ENCODE data around the gene UBE2M.

The UBE2M gene

DNA sequence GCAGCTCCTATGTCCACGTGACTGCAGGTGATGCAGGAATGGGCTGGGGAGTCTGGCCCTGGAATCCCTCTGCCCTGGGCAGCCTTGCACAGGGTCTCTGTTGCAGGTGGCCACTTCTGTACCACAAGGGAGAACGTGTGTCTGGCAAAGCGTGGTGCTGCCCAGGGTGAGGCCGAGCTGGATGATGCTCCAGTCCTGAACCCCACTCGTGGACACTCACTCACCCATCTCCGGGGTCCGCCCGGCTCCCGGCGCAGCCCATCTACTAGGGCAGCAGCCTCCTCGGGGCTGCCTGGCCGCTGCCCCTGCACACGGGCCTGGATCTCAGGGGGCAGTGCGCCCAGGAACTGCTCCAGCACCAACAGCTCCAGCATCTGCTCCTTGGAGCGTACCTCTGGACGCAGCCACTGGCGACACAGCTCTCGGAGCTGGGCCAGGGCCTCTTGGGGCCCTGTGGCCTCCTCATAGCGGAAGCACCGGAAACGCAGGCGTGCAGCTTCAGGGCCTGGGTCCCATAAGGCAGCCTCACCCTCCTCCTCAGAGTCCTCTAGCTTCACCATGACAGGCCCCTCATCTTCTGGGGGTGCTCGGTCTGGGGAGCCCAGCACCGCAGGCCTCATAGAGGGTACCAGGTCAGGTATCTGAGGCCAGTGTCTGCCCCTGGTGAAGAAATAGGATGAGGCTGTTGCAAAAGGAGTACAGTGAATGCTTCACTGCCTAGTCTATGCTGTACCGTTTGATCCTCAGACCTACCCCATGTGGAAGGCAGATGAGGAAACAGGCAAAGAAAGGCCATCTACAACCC lies 12.6 kb upstream of the UBE2M start:
- no peak for DNase-seq (ENCODE audit: low read depth)

- no peak for DNase-seq (ENCODE audit: low read depth)
These were observed 11.7 kb upstream of the UBE2M start for GRCh38 chr19:58569943-58570670.

GRCh38 chr19:58569191-58569942 lies 11.0 kb upstream of the UBE2M start:
- no peak for DNase-seq (ENCODE audit: low read depth)

DNA sequence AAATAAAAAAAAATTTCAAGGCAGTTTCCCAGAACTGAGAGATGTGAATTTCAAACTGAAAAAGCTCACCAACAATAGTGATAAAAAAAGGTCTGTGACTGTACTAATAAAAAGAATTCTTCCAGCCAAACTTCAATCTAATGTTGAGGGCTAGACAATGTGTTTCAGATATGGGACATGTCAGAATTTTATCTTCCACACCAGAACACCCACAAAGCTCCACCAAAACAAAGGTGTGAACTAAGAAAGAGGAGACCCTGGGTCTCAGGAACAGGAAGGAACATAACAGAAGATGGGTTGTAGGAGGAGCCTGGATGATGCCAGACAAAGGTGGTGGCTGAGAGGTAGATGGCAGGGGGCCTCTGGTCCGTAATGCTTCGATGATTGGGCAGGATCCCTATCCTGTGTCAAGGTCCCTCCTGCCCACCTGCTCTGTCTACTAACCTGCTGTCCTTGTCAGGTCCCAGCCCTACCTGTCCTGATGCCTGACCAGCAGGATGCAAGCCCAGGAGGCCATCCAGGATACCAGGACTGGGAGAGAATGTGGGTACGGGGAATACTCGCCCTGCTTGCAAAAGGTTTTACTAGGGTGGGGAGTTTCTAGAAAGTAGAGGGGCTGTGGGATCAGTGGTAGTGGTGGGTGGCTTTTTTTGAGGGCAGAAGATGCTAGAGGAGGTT lies 10.2 kb upstream of the UBE2M start:
- no peak for DNase-seq (ENCODE audit: low read depth)

GRCh38 chr19:58566989-58567388 lies 8.6 kb upstream of the UBE2M start:
- DNase-seq (ENCODE audit: low read depth): no peak

DNA sequence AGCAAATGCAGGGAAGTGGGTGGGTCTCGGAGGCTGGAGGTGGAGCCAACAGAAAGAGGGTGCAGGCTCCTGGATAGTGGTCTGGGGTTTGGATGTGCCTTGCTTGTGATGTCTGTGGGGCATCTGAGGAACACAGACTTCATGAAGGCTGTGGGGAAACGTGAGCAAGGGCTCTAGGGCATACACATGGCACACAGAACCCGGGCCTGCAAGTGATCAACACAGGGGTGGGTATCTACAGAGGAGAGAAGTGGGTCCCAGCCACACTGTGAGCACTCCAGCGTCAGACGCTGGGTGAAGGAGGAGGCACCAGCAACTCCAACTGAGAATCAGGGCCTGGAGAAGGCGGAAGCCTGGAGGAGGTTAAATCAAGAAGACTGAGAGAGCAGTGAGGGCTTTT lies 5.4 kb upstream of the UBE2M start:
- no peak for DNase-seq (ENCODE audit: low read depth)

DNA sequence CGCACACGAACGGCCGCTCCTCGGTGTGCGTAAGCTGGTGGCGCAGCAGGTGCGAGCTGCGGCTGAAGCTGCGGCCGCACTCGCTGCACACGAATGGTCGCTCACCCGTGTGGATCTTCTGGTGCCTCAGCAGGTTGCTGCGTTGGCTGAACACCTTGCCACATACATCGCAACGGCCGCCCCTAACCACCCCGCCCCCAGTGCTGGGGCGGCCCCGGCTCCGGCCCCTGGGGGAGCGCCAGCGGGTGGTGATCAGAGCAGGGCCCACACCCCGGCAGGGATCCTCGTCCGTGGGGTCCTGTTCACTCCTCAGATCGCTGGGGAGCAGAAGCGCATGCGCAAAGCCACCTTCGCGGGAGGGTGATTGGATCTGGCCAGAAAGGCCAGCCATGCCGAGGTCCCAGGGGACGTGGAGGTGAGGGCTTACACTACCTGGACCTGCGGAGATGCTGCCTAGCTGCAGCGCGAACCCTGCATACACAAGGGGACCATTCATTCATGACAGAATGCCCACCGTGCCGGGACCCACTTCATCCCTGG lies 4.7 kb upstream of the UBE2M start:
- no peak for DNase-seq (ENCODE audit: low read depth)

- no peak for DNase-seq (ENCODE audit: low read depth)
These were observed 4.0 kb upstream of the UBE2M start for GRCh38 chr19:58562122-58563033.

GRCh38 chr19:58561373-58562121 lies 3.1 kb upstream of the UBE2M start:
- no peak for DNase-seq (ENCODE audit: low read depth)

- DNase-seq (ENCODE audit: low read depth): no peak
These were observed 2.5 kb upstream of the UBE2M start for GRCh38 chr19:58560921-58561320.

DNA sequence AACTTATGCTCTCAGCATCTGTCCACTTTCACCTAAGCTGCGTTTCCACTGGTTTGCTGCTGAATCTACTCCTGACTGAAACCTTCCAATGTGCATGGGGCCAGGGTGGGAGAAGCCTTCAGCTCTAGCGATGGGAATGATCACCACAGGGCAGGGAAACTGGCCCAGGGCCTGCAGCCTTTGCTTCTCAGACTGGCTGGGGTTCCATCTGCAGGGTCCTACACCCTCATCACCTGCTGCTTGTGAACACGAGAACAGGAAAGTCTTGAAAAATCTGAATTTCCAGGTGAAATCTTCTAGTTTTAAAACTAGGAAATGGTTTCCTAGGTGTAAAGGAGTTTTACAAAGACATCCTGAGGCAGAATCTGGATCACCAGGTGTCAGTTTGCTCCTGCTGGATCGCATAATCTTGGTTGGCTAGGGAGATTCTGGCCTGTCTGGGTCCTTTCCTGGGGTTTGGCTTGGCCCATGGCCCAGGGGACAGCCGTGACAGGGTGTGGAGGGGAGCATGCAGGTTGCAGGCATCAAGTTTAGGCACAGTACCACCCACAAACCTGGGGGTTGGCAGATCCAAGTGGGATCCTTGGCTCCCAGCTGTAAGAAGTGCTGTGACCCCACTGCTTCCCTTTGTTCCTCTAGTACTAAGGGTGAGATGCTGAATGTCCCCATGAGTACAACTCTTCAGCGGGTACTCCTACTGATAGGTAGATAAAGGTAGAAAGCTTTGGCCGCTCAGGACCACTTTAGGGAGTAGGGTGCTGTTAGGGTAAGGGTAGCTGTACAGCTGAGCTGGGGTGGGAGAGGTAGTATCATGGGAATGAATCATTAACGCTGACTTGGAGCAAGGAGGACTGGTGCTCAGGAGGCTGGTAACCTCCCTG lies 1.8 kb upstream of the UBE2M start:
- no peak for DNase-seq (ENCODE audit: low read depth)

DNA sequence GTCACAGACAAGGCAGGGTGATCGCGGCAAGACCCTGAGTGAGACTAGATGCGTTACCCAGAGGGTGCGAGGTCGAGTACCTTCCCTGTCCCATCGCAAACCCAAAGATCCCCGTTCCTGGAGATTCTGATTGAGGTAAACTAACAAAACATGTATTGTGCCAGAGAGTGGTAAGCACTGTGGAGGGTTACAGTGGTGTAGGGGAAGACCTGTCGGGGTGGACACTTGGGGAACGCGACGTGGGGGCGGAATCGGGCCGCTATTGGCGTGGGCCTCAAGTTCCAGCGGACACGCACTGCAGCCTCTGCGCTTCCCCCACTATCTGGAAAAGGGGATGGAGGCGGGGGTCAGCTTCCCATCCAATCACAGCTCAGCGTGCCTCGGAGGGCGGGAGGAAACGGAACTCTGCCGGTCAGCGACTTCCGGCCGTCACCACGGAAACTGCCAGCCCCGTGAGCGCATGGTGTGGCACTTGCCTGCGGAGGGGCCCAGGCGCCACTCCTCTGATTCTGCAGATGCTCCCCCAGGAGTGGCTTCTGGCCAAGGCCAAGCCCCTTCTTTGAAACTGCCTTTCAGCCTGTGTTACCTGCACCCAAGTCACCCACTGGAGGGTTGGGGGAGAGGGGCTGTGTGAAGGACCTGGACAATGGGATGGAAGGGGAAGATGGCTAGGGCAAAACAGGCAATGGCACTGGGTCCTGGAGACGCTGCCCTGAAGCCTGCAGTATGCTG lies 1.0 kb upstream of the UBE2M start:
- DNase-seq (ENCODE audit: low read depth): peak; percentile 87

- DNase-seq (ENCODE audit: low read depth): peak; percentile 97
These were observed 338 bp upstream of the UBE2M start for GRCh38 chr19:58558623-58559274.

- no peak for DNase-seq (ENCODE audit: low read depth)
These were observed 968 bp downstream of the UBE2M start for GRCh38 chr19:58557221-58558065.

- DNase-seq (ENCODE audit: low read depth): no peak
These were observed 1.7 kb downstream of the UBE2M start for GRCh38 chr19:58556622-58557220.

DNA sequence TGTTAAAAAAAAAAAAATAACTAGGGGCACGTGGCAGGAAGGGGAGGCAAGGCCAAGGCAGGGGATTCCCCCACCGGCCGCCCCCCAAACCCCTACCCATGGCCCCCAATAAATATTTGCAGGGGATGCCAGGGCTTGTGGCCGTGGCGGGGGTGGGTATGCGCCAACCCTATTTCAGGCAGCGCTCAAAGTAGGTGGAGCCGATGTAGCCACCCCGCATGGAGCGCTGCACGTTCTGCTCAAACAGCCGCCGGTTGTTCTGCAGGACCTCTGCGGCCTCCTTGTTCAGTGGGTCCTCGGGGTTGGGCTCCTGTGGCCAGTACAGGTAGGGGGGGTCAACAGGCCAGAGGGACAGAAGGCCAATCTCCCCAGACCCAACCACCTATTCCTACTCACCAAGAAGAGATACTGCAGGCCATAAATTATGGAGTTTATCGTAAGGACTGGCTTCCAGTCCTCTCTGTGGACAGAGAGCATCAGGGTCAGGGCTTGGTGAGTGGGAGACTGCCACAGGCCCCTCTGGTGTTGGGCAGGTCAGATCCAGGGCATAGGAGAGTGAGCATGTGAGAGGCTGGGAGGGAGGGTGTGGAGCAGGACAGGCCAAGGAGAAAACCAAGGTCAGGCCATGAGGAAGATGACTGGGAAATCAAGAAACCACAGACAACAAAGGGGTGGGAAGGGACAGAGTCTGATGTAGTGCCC lies 2.3 kb downstream of the UBE2M start:
- no peak for DNase-seq (ENCODE audit: low read depth)

All from HS-27A (cell line).